Mammary epithelial cell (primary cell): Measurements from ENCODE around the gene CFAP45.

Source experiments
- EZH2 ChIP-seq: IDR thresholded peaks from 2 replicates; pipeline ENCODE4 v1.6.1; 2012; ENCODE audit warnings: low read length, inconsistent platforms, borderline replicate concordance
- TF ChIP-seq, protein P1 (sequence below), 2 donors: IDR thresholded peaks in 1 of 2; conservative IDR thresholded peaks in 1 of 2; 2 replicates each; pipeline ENCODE4 v1.5.1; 2011 to 2012; ENCODE audit warnings: inconsistent platforms in 2 of 2, low read length in 2 of 2, mild to moderate bottlenecking in 2 of 2, control low read depth in 1 of 2, low read depth in 1 of 2; ENCODE audit not compliant: insufficient read depth in 1 of 2; ENCODE audit errors: extremely low read depth in 1 of 2

- TF ChIP-seq, protein P1, sequence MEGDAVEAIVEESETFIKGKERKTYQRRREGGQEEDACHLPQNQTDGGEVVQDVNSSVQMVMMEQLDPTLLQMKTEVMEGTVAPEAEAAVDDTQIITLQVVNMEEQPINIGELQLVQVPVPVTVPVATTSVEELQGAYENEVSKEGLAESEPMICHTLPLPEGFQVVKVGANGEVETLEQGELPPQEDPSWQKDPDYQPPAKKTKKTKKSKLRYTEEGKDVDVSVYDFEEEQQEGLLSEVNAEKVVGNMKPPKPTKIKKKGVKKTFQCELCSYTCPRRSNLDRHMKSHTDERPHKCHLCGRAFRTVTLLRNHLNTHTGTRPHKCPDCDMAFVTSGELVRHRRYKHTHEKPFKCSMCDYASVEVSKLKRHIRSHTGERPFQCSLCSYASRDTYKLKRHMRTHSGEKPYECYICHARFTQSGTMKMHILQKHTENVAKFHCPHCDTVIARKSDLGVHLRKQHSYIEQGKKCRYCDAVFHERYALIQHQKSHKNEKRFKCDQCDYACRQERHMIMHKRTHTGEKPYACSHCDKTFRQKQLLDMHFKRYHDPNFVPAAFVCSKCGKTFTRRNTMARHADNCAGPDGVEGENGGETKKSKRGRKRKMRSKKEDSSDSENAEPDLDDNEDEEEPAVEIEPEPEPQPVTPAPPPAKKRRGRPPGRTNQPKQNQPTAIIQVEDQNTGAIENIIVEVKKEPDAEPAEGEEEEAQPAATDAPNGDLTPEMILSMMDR (conservative IDR thresholded peaks at IDR 0.05 in 1 of 2, IDR thresholded peaks at IDR 0.05 in 1 of 2; ENCODE audit: extremely low read depth in 1 of 2, insufficient read depth in 1 of 2, low read depth in 1 of 2, low read length in 2 of 2) = no peak
- TF ChIP-seq EZH2 = no peak
Measured at GRCh38 chr1:159932296-159933285, 32.6 kb upstream of the CFAP45 start.
